ENCODE results near the gene BRICD5.

DNA sequence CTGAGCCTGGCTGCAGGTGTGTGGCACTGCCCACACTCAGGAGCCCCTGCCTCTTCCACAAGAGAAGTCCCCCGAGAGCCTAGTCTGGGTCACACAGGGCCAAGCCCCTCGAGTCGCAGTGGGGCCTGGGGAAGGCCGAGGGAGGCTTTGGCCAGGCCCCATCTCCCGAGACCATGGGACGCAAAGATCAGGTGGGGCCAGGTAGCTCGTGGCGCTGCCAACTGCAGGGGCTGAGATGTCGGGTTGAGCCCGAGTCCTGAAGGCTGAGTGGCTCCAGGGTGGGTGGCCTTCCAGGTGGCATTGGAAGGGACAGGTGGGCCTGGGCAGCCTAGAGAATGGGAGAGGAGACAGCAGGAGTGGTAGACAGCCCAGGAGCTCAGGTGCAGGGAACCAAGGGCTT lies 48.8 kb downstream of the BRICD5 start:
- TF ChIP-seq, protein P1, sequence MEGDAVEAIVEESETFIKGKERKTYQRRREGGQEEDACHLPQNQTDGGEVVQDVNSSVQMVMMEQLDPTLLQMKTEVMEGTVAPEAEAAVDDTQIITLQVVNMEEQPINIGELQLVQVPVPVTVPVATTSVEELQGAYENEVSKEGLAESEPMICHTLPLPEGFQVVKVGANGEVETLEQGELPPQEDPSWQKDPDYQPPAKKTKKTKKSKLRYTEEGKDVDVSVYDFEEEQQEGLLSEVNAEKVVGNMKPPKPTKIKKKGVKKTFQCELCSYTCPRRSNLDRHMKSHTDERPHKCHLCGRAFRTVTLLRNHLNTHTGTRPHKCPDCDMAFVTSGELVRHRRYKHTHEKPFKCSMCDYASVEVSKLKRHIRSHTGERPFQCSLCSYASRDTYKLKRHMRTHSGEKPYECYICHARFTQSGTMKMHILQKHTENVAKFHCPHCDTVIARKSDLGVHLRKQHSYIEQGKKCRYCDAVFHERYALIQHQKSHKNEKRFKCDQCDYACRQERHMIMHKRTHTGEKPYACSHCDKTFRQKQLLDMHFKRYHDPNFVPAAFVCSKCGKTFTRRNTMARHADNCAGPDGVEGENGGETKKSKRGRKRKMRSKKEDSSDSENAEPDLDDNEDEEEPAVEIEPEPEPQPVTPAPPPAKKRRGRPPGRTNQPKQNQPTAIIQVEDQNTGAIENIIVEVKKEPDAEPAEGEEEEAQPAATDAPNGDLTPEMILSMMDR (IDR thresholded peaks at IDR 0.05; ENCODE audit: borderline replicate concordance, extremely low read depth, low read length, poor library complexity, severe bottlenecking), result no peak
- no peak for TF ChIP-seq EZH2 (IDR thresholded peaks at IDR 0.05; ENCODE audit: borderline replicate concordance, low read depth, low read length, severe bottlenecking)
